SJCRH30 (cell line): ENCODE measurements around the gene TCERG1L. TPM values are rescaled to one million over a fixed set of nuclear protein-coding genes. Genes with fewer than 3 reads are reported as not detected.
"Not testable (repeated sequence)": the region's sequence is repeated elsewhere in the genome, so short reads cannot be mapped to it uniquely, and the experiment has no call there.

Source experiments
- DNase-seq, 2 experiments: peaks; one replicate each; pipeline ENCODE4 v3.0.0-alpha.2; 2015 to 2020
- H3K27ac ChIP-seq: fragments of 250-450 bp; sonication (Bioruptor Pico); 2 replicates; pipeline ENCODE4 v1.5.1; 2020; ENCODE audit warnings: mild to moderate bottlenecking, moderate library complexity
- H3K27me3 ChIP-seq: fragments of 250-450 bp; sonication (Bioruptor Pico); 2 replicates; pipeline ENCODE4 v1.5.1; 2020; ENCODE audit warnings: mild to moderate bottlenecking, moderate library complexity
- H3K36me3 ChIP-seq: fragments of 250-450 bp; sonication (Bioruptor Pico); 2 replicates; pipeline ENCODE4 v1.5.1; 2020; ENCODE audit warnings: mild to moderate bottlenecking, moderate library complexity
- H3K4me1 ChIP-seq: fragments of 250-450 bp; sonication (Bioruptor Pico); 2 replicates; pipeline ENCODE4 v1.5.1; 2020; ENCODE audit warnings: mild to moderate bottlenecking, moderate library complexity
- H3K4me3 ChIP-seq: fragments of 250-450 bp; sonication (Bioruptor Pico); 2 replicates; pipeline ENCODE4 v1.5.1; 2020; ENCODE audit warnings: mild to moderate bottlenecking, moderate library complexity
- H3K9me3 ChIP-seq: fragments of 250-450 bp; sonication (Bioruptor Pico); replicated peaks from 2 replicates; pipeline ENCODE4 v1.5.1; 2020; ENCODE audit warnings: mild to moderate bottlenecking, moderate library complexity
- total RNA-seq: library from RNA; depleted of rRNA; stranded (reverse); fragments of >200 nt; shearing (Covaris generic); gene quantifications from 2 replicates; pipeline ENCODE4 v1.2.3, GENCODE V29; 2014

The TCERG1L gene
- total RNA-seq, 1 experiment from 2014 or later, result not detected

DNA sequence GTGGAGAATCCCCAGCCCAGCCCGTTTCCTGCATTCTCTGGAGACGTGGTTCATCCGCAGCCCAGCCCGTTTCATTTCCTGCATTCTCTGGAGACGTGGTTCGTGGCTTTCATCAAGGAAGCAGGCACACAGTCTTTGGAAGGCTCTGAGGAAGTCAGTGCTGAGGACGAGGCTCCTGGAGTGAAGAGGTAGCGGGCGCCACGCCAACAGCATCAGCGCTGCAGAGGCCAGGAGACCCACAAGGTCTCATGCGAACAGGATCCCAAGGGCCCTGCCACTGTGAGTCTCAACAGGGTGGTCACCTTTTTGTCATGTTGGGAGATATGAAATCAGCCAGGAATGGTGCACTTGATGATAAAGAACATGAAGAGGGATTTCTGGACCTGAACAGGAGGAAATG lies 12.4 kb upstream of the TCERG1L start:
- no peak overlapping the region for H3K27ac ChIP-seq
- H3K36me3 ChIP-seq, result no peaks in the 10 kb centered on the region
- no peaks in the 10 kb centered on the region for H3K4me1 ChIP-seq
- no peak for DNase-seq
- no peaks in the 10 kb centered on the region for H3K27me3 ChIP-seq
- no peak overlapping the region for H3K4me3 ChIP-seq
- no peaks in the 10 kb centered on the region for H3K9me3 ChIP-seq

- DNase-seq, result no peak
- Histone ChIP-seq H3K27me3 (no peaks in the 10 kb centered on the region), H3K4me1 (no peaks in the 10 kb centered on the region), H3K27ac (no peak overlapping the region), H3K4me3 (no peak overlapping the region), H3K36me3 (no peaks in the 10 kb centered on the region), H3K9me3 (no peaks in the 10 kb centered on the region)
These were observed 11.5 kb upstream of the TCERG1L start for GRCh38 chr10:131323025-131323424.

DNA sequence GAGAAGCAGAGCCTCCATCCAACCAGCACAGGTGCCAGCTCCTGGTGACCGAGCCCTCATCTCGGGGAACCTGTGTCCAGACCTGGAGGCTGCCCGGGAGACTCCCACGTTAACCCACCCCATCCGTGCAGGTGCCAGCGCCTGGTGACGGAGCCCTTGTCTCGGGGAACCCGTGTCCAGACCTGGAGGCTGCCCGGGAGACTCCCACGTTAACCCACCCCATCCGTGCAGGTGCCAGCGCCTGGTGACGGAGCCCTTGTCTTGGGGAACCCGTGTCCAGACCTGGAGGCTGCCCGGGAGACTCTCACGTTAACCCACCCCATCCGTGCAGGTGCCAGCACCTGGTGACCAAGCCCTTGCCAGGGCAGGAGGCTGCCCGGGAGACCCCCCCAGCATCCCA lies 11.1 kb upstream of the TCERG1L start:
- not testable (repeated sequence) for DNase-seq, H3K27ac ChIP-seq, H3K4me1 ChIP-seq, H3K9me3 ChIP-seq, H3K36me3 ChIP-seq, H3K27me3 ChIP-seq, H3K4me3 ChIP-seq

DNA sequence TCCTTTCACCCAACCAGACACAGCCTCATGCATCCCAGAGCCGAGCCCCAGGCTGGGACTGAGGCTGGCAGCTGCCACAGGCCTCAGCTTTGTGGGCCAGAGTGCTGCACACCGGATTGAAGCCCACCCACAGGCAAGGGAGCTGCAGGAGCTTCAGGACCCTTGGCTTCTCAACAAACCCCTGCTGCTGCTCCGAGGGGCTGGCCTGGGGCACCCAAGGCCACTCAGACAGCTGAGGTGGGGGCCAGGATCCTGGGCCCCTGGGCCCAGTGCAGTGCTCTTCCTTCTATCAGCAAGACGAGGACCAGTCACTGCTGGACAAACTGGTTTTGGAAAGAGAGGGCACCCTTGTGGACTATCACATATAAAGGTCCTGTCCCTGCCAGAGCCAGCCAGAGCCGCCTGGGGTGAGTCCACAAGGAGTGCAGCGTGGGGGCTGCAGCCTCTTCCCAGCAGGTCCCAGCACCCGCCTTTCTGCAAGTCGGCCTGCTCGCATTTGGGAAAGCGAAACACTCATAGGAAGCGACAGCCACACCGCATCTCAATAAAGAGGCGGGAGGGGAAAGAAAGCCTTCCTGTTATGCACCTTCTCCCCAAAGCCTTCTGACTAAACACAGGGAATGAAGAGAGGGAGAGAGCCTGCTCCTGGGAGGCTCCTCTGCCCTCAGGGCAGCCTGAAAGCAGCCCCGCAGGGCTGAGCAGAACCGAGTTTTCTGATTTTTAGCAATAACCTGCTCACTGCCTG lies 9.5 kb upstream of the TCERG1L start:
- no peaks in the 10 kb centered on the region for H3K4me1 ChIP-seq
- no peaks in the 10 kb centered on the region for H3K27me3 ChIP-seq
- H3K36me3 ChIP-seq, result no peaks in the 10 kb centered on the region
- H3K27ac ChIP-seq, result no peak overlapping the region
- H3K4me3 ChIP-seq, result no peak overlapping the region
- no peaks in the 10 kb centered on the region for H3K9me3 ChIP-seq
- DNase-seq, result no peak

DNA sequence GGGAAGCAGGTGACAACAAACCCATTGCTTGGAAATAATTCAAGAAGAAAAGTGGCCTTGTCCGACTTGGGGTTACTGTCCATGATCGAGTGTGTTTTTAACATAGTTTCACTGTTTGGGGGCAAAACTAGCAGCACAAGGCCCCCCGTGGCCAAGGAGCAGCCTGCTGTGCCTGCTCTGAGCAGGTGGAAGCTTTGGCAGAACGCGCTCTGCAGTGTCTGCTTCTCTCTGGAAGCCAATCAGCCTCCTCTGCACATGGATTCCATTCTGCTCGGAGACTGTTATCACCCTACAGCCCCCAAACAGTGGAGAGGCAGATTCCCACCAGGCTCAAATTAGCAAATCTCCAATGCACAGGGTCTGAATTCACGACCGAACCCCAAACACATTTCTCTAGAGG lies 7.3 kb upstream of the TCERG1L start:
- Histone ChIP-seq H3K4me1 (no peaks in the 10 kb centered on the region), H3K27me3 (no peaks in the 10 kb centered on the region), H3K27ac (no peak overlapping the region), H3K36me3 (no peaks in the 10 kb centered on the region), H3K4me3 (no peak overlapping the region), H3K9me3 (no peaks in the 10 kb centered on the region)
- no peak for DNase-seq

- Histone ChIP-seq H3K4me3 (no peak overlapping the region), H3K4me1 (no peaks in the 10 kb centered on the region), H3K36me3 (no peaks in the 10 kb centered on the region), H3K27me3 (no peaks in the 10 kb centered on the region), H3K27ac (no peak overlapping the region), H3K9me3 (no peaks in the 10 kb centered on the region)
- DNase-seq, result no peak
These were observed 6.8 kb upstream of the TCERG1L start for GRCh38 chr10:131318291-131318690.

- Histone ChIP-seq H3K27ac (no peak overlapping the region), H3K27me3 (no peaks in the 10 kb centered on the region), H3K4me3 (no peak overlapping the region), H3K9me3 (no peaks in the 10 kb centered on the region), H3K4me1 (no peaks in the 10 kb centered on the region), H3K36me3 (no peaks in the 10 kb centered on the region)
- no peak for DNase-seq
These were observed 5.0 kb upstream of the TCERG1L start for GRCh38 chr10:131316321-131317075.

GRCh38 chr10:131315344-131315743 lies 3.8 kb upstream of the TCERG1L start:
- no peaks in the 10 kb centered on the region for H3K27me3 ChIP-seq
- H3K27ac ChIP-seq, result no peak overlapping the region
- H3K4me3 ChIP-seq, result no peak overlapping the region
- H3K36me3 ChIP-seq, result no peaks in the 10 kb centered on the region
- no peaks in the 10 kb centered on the region for H3K4me1 ChIP-seq
- H3K9me3 ChIP-seq, result no peaks in the 10 kb centered on the region
- DNase-seq, result no peak

DNA sequence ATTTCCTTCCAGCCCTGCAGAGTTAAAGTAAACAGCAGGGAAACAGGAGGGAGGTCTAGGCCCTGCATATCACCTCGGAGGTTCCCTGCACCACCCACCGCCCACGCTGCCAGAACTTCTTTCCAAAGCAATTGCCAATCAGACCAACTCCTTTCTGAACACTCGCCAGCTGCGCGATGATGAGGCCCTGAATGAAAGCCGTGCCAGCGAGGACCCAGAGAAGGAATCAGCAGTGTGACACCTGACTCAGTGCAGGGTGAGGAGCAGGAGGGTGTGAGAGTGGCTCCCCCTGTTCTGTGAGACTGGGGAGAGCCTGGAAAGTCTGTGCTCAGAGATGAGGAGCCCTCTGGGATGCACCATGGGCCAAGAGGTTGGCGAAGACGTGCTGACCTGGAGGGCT lies 3.3 kb upstream of the TCERG1L start:
- Histone ChIP-seq H3K27ac (no peak overlapping the region), H3K36me3 (no peaks in the 10 kb centered on the region), H3K9me3 (no peaks in the 10 kb centered on the region), H3K4me3 (no peak overlapping the region), H3K27me3 (no peaks in the 10 kb centered on the region), H3K4me1 (no peaks in the 10 kb centered on the region)
- DNase-seq, result no peak

DNA sequence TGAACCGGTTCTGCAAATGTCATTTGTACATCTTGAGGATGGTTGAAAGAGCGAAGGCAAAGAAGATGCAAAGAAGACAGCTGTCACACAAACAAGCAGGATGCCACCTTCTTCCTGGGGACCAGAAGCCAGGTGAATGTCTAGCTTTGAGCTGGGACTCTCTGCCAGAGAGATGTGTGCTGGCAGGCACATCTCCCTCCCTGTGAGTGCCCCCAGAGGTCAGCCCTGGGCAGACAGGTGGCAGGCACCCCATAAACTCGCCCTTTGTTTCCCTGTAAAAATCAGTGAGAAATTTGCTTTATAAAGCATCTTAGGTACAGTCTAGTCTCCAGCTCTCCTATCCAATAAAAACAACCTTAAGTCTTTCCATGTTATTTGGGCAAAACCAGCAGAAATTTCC lies 2.6 kb upstream of the TCERG1L start:
- Histone ChIP-seq H3K4me1 (no peaks in the 10 kb centered on the region), H3K4me3 (no peak overlapping the region), H3K27me3 (no peaks in the 10 kb centered on the region), H3K36me3 (no peaks in the 10 kb centered on the region), H3K9me3 (no peaks in the 10 kb centered on the region), H3K27ac (no peak overlapping the region)
- no peak for DNase-seq

DNA sequence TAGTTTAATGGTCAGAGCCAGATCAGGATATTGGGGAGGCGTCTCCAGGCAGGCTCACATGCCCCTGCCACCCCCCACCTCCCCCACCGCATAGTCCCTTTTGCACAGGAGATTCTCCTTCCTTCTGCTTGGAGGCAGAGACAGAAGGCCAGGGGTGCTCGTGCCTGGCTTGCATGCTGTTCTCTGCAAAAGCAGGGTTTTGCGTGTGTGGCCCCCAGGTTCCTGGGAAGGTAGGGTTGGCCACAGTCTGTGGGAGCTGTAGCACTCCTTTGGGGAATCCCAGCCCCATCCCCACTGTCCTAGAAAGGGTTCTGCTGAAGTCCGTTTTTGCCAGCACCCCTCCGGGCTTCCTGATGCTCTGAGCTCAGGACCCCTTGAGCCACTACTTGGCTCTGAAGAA lies 1.9 kb upstream of the TCERG1L start:
- no peak overlapping the region for H3K27ac ChIP-seq
- H3K9me3 ChIP-seq, result no peaks in the 10 kb centered on the region

GRCh38 chr10:131312478-131312836 lies 936 bp upstream of the TCERG1L start:
- Histone ChIP-seq H3K36me3 (no peaks in the 10 kb centered on the region), H3K27ac (no peak overlapping the region), H3K4me1 (no peaks in the 10 kb centered on the region), H3K9me3 (no peaks in the 10 kb centered on the region), H3K4me3 (no peak overlapping the region), H3K27me3 (no peaks in the 10 kb centered on the region)
- DNase-seq, result no peak

More for the DNA sequence above, 1.9 kb upstream of the TCERG1L start:
- no peaks in the 10 kb centered on the region for H3K27me3 ChIP-seq
- no peak overlapping the region for H3K4me3 ChIP-seq
- no peak for DNase-seq
- H3K4me1 ChIP-seq, result no peaks in the 10 kb centered on the region
- no peaks in the 10 kb centered on the region for H3K36me3 ChIP-seq

GRCh38 chr10:131311402-131311660 lies 190 bp downstream of the TCERG1L start:
- no peaks in the 10 kb centered on the region for H3K9me3 ChIP-seq

DNA sequence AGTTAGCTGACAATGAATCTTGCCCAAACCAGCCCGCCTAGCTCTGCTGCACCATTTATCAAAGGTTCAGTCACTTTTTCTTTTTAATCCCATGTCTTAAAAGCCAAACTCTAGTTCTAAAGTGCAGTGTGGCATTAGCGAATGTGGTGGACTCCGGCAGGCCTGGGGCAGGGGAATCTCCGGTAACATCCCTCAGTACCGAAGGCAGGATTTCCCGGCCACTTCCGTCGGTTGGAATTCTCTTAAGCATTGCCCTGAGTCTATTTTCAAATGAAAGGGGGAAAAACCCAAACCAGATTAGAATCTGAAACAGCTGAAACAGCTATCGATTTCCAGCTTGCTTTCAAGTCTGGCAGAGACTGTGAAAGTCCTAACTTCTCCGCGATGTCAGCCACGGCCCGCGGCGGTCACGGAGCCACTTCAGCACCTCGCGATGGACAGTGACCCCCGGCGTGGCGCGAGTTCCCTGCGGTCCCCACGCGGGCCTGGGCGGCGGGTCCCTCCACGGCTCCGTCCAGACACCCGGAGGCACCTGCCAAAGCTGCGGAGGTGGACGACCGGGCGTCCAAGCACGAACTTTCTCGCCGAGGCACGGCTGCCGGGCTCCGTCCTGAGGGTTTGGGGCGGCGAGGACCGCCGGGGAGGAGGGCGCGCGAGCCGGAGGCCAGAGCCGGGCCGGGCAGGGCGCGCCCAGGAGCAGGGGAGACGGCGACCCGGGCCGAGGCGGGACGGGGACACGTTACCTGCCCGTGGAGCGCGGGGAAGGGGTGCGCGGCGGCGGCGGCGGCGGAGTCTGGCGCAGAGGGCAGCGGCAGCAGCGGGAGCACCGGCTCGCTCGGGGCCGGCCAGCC lies 745 bp downstream of the TCERG1L start:
- H3K4me3 ChIP-seq, result no peak overlapping the region
- H3K27ac ChIP-seq, result no peak overlapping the region
- H3K9me3 ChIP-seq, result no peaks in the 10 kb centered on the region
- H3K36me3 ChIP-seq, result no peaks in the 10 kb centered on the region
- no peaks in the 10 kb centered on the region for H3K27me3 ChIP-seq
- no peaks in the 10 kb centered on the region for H3K4me1 ChIP-seq
- DNase-seq, result no peak

More at GRCh38 chr10:131311402-131311660, 190 bp downstream of the TCERG1L start:
- H3K4me1 ChIP-seq, result no peaks in the 10 kb centered on the region
- no peak overlapping the region for H3K27ac ChIP-seq
- H3K4me3 ChIP-seq, result no peak overlapping the region
- no peaks in the 10 kb centered on the region for H3K27me3 ChIP-seq
- no peaks in the 10 kb centered on the region for H3K36me3 ChIP-seq
- DNase-seq, result no peak

DNA sequence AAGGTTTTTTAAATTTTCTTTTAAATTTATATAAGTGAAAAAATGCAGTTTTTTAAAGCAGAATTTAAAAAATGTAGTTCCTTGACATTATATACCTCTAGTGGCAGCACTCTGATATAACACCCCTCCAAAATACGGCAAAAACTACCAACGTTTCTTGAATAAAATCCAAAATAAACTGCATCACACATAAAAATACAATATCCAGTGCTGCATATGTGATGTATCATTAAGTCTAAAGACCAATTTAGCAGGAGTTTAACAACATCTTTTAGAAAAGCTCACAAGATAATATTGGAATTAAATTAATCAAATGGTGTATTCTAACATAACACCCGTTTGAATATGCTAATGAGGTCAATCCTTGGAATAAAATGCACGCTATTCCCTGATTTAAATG lies 1.4 kb downstream of the TCERG1L start:
- no peak for DNase-seq
- Histone ChIP-seq H3K36me3 (no peaks in the 10 kb centered on the region), H3K27ac (no peak overlapping the region), H3K4me1 (no peaks in the 10 kb centered on the region), H3K9me3 (no peaks in the 10 kb centered on the region), H3K4me3 (no peak overlapping the region), H3K27me3 (no peaks in the 10 kb centered on the region)
